ENCODE data around the gene C1QTNF5. TPM values are rescaled to one million over a fixed set of nuclear protein-coding genes. Genes with fewer than 3 reads are reported as not detected.
A peak's percentile ranks its signal among the peaks of the same experiment; 100 is the strongest.

The C1QTNF5 gene
- polyA plus RNA-seq, 4 donors: 0.89 to 22.5 (median 11.8) TPM

GRCh38 chr11:119338965-119339588 is 1.6 kb downstream of the C1QTNF5 start:
- H3K36me3 ChIP-seq (ENCODE audit: control insufficient read depth in 3 of 3, insufficient read depth in 2 of 3, low read depth in 1 of 3, low read length in 3 of 3): peaks cover 0 to 27% (median 2%) of the 10 kb centered on the region in 3 donors
- WGBS, 3 donors: 49 to 77% (median 71%) methylated on average over 10 to 11 of the region's 11 CpGs
- H3K4me1 ChIP-seq (ENCODE audit: control insufficient read depth in 3 of 3, insufficient read depth in 2 of 3, low read depth in 1 of 3, low read length in 2 of 3): peaks cover 3 to 51% (median 10%) of the 10 kb centered on the region in 3 donors
- peak overlapping the region in 2 of 3 donors; percentile 0 to 47 for H3K27ac ChIP-seq (ENCODE audit: low read depth in 1 of 3, low read length in 2 of 3)
- peak overlapping the region in 1 of 3 donors; percentile 40 for H3K4me3 ChIP-seq (ENCODE audit: low read depth in 1 of 3, low read length in 3 of 3)
- peaks cover 0 to 34% (median 0%) of the 10 kb centered on the region in 3 donors for H3K27me3 ChIP-seq (ENCODE audit: control insufficient read depth in 3 of 3, insufficient read depth in 3 of 3, low read length in 3 of 3)
- DNase-seq (no peak), FAIRE-seq (no peak)
- no peaks in the 10 kb centered on the region for H3K9me3 ChIP-seq (ENCODE audit: control insufficient read depth in 2 of 2, insufficient read depth in 1 of 2, low read depth in 1 of 2, low read length in 1 of 2)

GRCh38 chr11:119338318-119338890 is 2.3 kb downstream of the C1QTNF5 start:
- DNase-seq (peak; percentile 70 to 88), FAIRE-seq (no peak)
- H3K4me1 ChIP-seq (ENCODE audit: control insufficient read depth in 3 of 3, insufficient read depth in 2 of 3, low read depth in 1 of 3, low read length in 2 of 3): peaks cover 3 to 51% (median 10%) of the 10 kb centered on the region in 3 donors
- WGBS, 3 donors: 14 to 21% (median 21%) methylated on average over 17 of the region's 17 CpGs
- H3K27me3 ChIP-seq (ENCODE audit: control insufficient read depth in 3 of 3, insufficient read depth in 3 of 3, low read length in 3 of 3): peaks cover 0 to 34% (median 0%) of the 10 kb centered on the region in 3 donors
- H3K4me3 ChIP-seq (ENCODE audit: low read depth in 1 of 3, low read length in 3 of 3): peak overlapping the region in 1 of 3 donors; percentile 40
- H3K27ac ChIP-seq (ENCODE audit: low read depth in 1 of 3, low read length in 2 of 3): peak overlapping the region in 2 of 3 donors; percentile 0 to 57
- no peaks in the 10 kb centered on the region for H3K9me3 ChIP-seq (ENCODE audit: control insufficient read depth in 2 of 2, insufficient read depth in 1 of 2, low read depth in 1 of 2, low read length in 1 of 2)
- peaks cover 0 to 27% (median 2%) of the 10 kb centered on the region in 3 donors for H3K36me3 ChIP-seq (ENCODE audit: control insufficient read depth in 3 of 3, insufficient read depth in 2 of 3, low read depth in 1 of 3, low read length in 3 of 3)

GRCh38 chr11:119337581-119338317 is 2.9 kb downstream of the C1QTNF5 start:
- Histone ChIP-seq H3K4me1 (ENCODE audit: control insufficient read depth in 3 of 3, insufficient read depth in 2 of 3, low read depth in 1 of 3, low read length in 2 of 3) (peaks cover 3 to 51% (median 10%) of the 10 kb centered on the region in 3 donors), H3K36me3 (ENCODE audit: control insufficient read depth in 3 of 3, insufficient read depth in 2 of 3, low read depth in 1 of 3, low read length in 3 of 3) (peaks cover 0 to 27% (median 2%) of the 10 kb centered on the region in 3 donors), H3K9me3 (ENCODE audit: control insufficient read depth in 2 of 2, insufficient read depth in 1 of 2, low read depth in 1 of 2, low read length in 1 of 2) (no peaks in the 10 kb centered on the region), H3K27ac (ENCODE audit: low read depth in 1 of 3, low read length in 2 of 3) (peak overlapping the region in 2 of 3 donors; percentile 53 to 57), H3K4me3 (ENCODE audit: low read depth in 1 of 3, low read length in 3 of 3) (no peak overlapping the region), H3K27me3 (ENCODE audit: control insufficient read depth in 3 of 3, insufficient read depth in 3 of 3, low read length in 3 of 3) (peaks cover 0 to 34% (median 0%) of the 10 kb centered on the region in 3 donors)
- FAIRE-seq (no peak), DNase-seq (no peak)
- WGBS, 3 donors: 55 to 82% (median 77%) methylated on average over 9 of the region's 9 CpGs

- peaks cover 0 to 32% (median 0%) of the 10 kb centered on the region in 3 donors for H3K27me3 ChIP-seq (ENCODE audit: control insufficient read depth in 3 of 3, insufficient read depth in 3 of 3, low read length in 3 of 3)
- H3K36me3 ChIP-seq (ENCODE audit: control insufficient read depth in 3 of 3, insufficient read depth in 2 of 3, low read depth in 1 of 3, low read length in 3 of 3): peaks cover 0 to 27% (median 2%) of the 10 kb centered on the region in 3 donors
- H3K9me3 ChIP-seq (ENCODE audit: control insufficient read depth in 2 of 2, insufficient read depth in 1 of 2, low read depth in 1 of 2, low read length in 1 of 2): no peaks in the 10 kb centered on the region
- no peak overlapping the region for H3K4me3 ChIP-seq (ENCODE audit: low read depth in 1 of 3, low read length in 3 of 3)
- DNase-seq (no peak), FAIRE-seq (no peak)
- peaks cover 3 to 51% (median 10%) of the 10 kb centered on the region in 3 donors for H3K4me1 ChIP-seq (ENCODE audit: control insufficient read depth in 3 of 3, insufficient read depth in 2 of 3, low read depth in 1 of 3, low read length in 2 of 3)
- 83 to 90% (median 84%) methylated on average over 9 of the region's 9 CpGs for WGBS, 3 donors
- peak overlapping the region in 2 of 3 donors; percentile 33 to 57 for H3K27ac ChIP-seq (ENCODE audit: low read depth in 1 of 3, low read length in 2 of 3)
These were observed 3.8 kb downstream of the C1QTNF5 start for GRCh38 chr11:119336744-119337469.

- Histone ChIP-seq H3K27ac (ENCODE audit: low read depth in 1 of 3, low read length in 2 of 3) (no peak overlapping the region), H3K36me3 (ENCODE audit: control insufficient read depth in 3 of 3, insufficient read depth in 2 of 3, low read depth in 1 of 3, low read length in 3 of 3) (peaks cover 0 to 27% (median 2%) of the 10 kb centered on the region in 3 donors), H3K4me1 (ENCODE audit: control insufficient read depth in 3 of 3, insufficient read depth in 2 of 3, low read depth in 1 of 3, low read length in 2 of 3) (peaks cover 3 to 44% (median 5%) of the 10 kb centered on the region in 3 donors), H3K27me3 (ENCODE audit: control insufficient read depth in 3 of 3, insufficient read depth in 3 of 3, low read length in 3 of 3) (peaks cover 0 to 22% (median 0%) of the 10 kb centered on the region in 3 donors), H3K9me3 (ENCODE audit: control insufficient read depth in 2 of 2, insufficient read depth in 1 of 2, low read depth in 1 of 2, low read length in 1 of 2) (no peaks in the 10 kb centered on the region), H3K4me3 (ENCODE audit: low read depth in 1 of 3, low read length in 3 of 3) (no peak overlapping the region)
- no peak for FAIRE-seq
- DNase-seq: no peak
- 86 to 89% (median 87%) methylated on average over 30 of the region's 30 CpGs for WGBS, 3 donors
These were observed 4.8 kb downstream of the C1QTNF5 start for GRCh38 chr11:119335655-119336543.

GRCh38 chr11:119335091-119335654 is 5.5 kb downstream of the C1QTNF5 start:
- FAIRE-seq: no peak
- Histone ChIP-seq H3K27me3 (ENCODE audit: control insufficient read depth in 3 of 3, insufficient read depth in 3 of 3, low read length in 3 of 3) (peaks cover 0 to 15% (median 0%) of the 10 kb centered on the region in 3 donors), H3K4me1 (ENCODE audit: control insufficient read depth in 3 of 3, insufficient read depth in 2 of 3, low read depth in 1 of 3, low read length in 2 of 3) (peaks cover 3 to 37% (median 5%) of the 10 kb centered on the region in 3 donors), H3K9me3 (ENCODE audit: control insufficient read depth in 2 of 2, insufficient read depth in 1 of 2, low read depth in 1 of 2, low read length in 1 of 2) (no peaks in the 10 kb centered on the region), H3K27ac (ENCODE audit: low read depth in 1 of 3, low read length in 2 of 3) (peak overlapping the region in 2 of 3 donors; percentile 61 to 76), H3K4me3 (ENCODE audit: low read depth in 1 of 3, low read length in 3 of 3) (peak overlapping the region in 2 of 3 donors; percentile 88 to 93), H3K36me3 (ENCODE audit: control insufficient read depth in 3 of 3, insufficient read depth in 2 of 3, low read depth in 1 of 3, low read length in 3 of 3) (peaks cover 0 to 27% (median 2%) of the 10 kb centered on the region in 3 donors)
- 65 to 72% (median 71%) methylated on average over 15 of the region's 15 CpGs for WGBS, 3 donors
- DNase-seq: no peak

Measured in small intestine (tissue), 7 donors.